Caco-2 (cell line): ENCODE data around the gene EHMT1. TPM values are rescaled to one million over a fixed set of nuclear protein-coding genes. Genes with fewer than 3 reads are reported as not detected.
"Not testable (repeated sequence)": the region's sequence is repeated elsewhere in the genome, so short reads cannot be mapped to it uniquely, and the experiment has no call there.

Source experiments
- BruUV-seq: library from RNA; stranded (reverse); fragments of 400-500 nt; replicated peaks from 2 replicates; lab custom pipeline; 2021; lab: Mats Ljungman, UMichigan
- CTCF ChIA-PET: fragments of 300-600 bp; sonication (Branson Sonifier 250); formaldehyde crosslinking; loops from one replicate; lab custom pipeline; 2022; ENCODE audit warnings: antibody characterized with exemption; lab: Charles Lee
- POLR2A ChIA-PET: fragments of 300-600 bp; sonication (Branson Sonifier 250); formaldehyde crosslinking; loops from one replicate; lab custom pipeline; 2022; ENCODE audit warnings: antibody characterized with exemption; lab: Charles Lee
- DNase-seq, 2 experiments: peaks; one replicate each; pipeline versions ENCODE4 v3.0.0 to v3.0.0-alpha.2; 2020 to 2022
- H3K27me3 ChIP-seq: replicated peaks from 2 replicates; pipeline ENCODE4 v1.6.0; 2011; ENCODE audit warnings: low read length; ENCODE audit not compliant: control insufficient read depth, insufficient read depth
- H3K36me3 ChIP-seq: 2 replicates; pipeline ENCODE4 v1.5.1; 2011; ENCODE audit warnings: low read length; ENCODE audit not compliant: control insufficient read depth, insufficient read depth
- H3K4me1 ChIP-seq: fragments of 250-450 bp; sonication (Bioruptor Pico); 2 replicates; pipeline ENCODE4 v1.5.1; 2020; ENCODE audit warnings: mild to moderate bottlenecking
- H3K4me3 ChIP-seq: 2 replicates; pipeline ENCODE4 v1.5.1; 2011; ENCODE audit warnings: low read depth, mild to moderate bottlenecking, control low read depth, low read length
- H3K9me3 ChIP-seq: fragments of 250-450 bp; sonication (Bioruptor Pico); 2 replicates; pipeline ENCODE4 v1.5.1; 2020; ENCODE audit warnings: mild to moderate bottlenecking, moderate library complexity
- H3K27ac Mint-ChIP-seq: one replicate; pipeline ENCODE4 v1.8.0; 2022; ENCODE audit warnings: mixed read lengths; ENCODE audit not compliant: unreplicated experiment
- H3K27me3 Mint-ChIP-seq: one replicate; pipeline ENCODE4 v1.8.0; 2022; ENCODE audit warnings: mixed read lengths; ENCODE audit not compliant: insufficient read depth, unreplicated experiment
- H3K36me3 Mint-ChIP-seq: one replicate; pipeline ENCODE4 v1.8.0; 2022; ENCODE audit warnings: mild to moderate bottlenecking, mixed read lengths; ENCODE audit not compliant: insufficient read depth, unreplicated experiment
- H3K4me1 Mint-ChIP-seq: one replicate; pipeline ENCODE4 v1.8.0; 2022; ENCODE audit warnings: low read depth, mixed read lengths; ENCODE audit not compliant: unreplicated experiment
- H3K4me3 Mint-ChIP-seq: one replicate; pipeline ENCODE4 v1.8.0; 2022; ENCODE audit warnings: mild to moderate bottlenecking, moderate library complexity, mixed read lengths; ENCODE audit not compliant: unreplicated experiment
- H3K9me3 Mint-ChIP-seq: one replicate; pipeline ENCODE4 v1.8.0; 2022; ENCODE audit warnings: mixed read lengths; ENCODE audit not compliant: unreplicated experiment
- intact Hi-C: fragments of 100-400 bp; cut with micrococcal nuclease; formaldehyde crosslinking; loops from one replicate; pipeline ENCODE4 v1.10.0; 2022; ENCODE audit not compliant: unreplicated experiment
- total RNA-seq: library from RNA; stranded (reverse); gene quantifications from 2 replicates; pipeline ENCODE4 v1.2.3, GENCODE V29; 2022
- TF ChIP-seq, protein P1 (sequence below), 2 experiments: fragments of 200-600 bp in 1 of 2; IDR thresholded peaks; 1 replicate in 1 of 2; 2 replicates in 1 of 2; pipeline versions ENCODE4 v1.5.1 to v1.8.0; 2011 to 2022; ENCODE audit warnings: antibody characterized with exemption in 1 of 2, control low read depth in 1 of 2, inconsistent platforms in 1 of 2, low read depth in 1 of 2, low read length in 1 of 2, mild to moderate bottlenecking in 1 of 2, moderate library complexity in 1 of 2; ENCODE audit not compliant: insufficient read depth in 1 of 2, severe bottlenecking in 1 of 2, unreplicated experiment in 1 of 2

EHMT1 gene
- total RNA-seq, 1 experiment from 2014 or later: 92.9 TPM

DNA sequence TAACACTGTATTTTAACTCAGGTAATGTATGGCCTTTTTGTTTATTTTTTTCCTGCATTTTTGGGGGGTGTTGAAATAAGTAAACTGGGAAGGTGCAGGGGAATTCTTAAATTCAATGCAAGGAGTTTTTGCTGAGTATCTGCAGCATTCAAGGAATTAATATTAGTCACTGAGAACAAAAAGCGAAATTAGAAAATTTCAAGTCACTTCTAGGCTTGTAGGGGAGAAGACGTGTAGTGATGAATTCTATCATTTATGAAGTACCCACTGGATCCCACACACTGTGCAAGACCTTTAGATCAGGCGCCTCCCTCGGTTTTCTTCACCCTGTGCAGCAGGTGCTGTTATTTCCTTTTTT, 1.2 kb downstream of the EHMT1 start:
- ChIA-PET CTCF (no interaction called here), POLR2A (no interaction called here)
- DNase-seq: no peak
- Mint-ChIP-seq H3K27ac (peak overlapping the region; percentile 92), H3K36me3 (peaks cover 65% of the 10 kb centered on the region), H3K4me3 (peak overlapping the region; percentile 88), H3K9me3 (no peaks in the 10 kb centered on the region), H3K4me1 (peaks cover 18% of the 10 kb centered on the region), H3K27me3 (no peaks in the 10 kb centered on the region)
- intact Hi-C loops: no loop called here
- no peaks in the 10 kb centered on the region for H3K27me3 ChIP-seq
- peak overlapping the region; percentile 68 for H3K4me3 ChIP-seq
- TSS peak; percentile 72 for BruUV-seq
- H3K36me3 ChIP-seq: peaks cover 3% of the 10 kb centered on the region
- TF ChIP-seq, protein P1, sequence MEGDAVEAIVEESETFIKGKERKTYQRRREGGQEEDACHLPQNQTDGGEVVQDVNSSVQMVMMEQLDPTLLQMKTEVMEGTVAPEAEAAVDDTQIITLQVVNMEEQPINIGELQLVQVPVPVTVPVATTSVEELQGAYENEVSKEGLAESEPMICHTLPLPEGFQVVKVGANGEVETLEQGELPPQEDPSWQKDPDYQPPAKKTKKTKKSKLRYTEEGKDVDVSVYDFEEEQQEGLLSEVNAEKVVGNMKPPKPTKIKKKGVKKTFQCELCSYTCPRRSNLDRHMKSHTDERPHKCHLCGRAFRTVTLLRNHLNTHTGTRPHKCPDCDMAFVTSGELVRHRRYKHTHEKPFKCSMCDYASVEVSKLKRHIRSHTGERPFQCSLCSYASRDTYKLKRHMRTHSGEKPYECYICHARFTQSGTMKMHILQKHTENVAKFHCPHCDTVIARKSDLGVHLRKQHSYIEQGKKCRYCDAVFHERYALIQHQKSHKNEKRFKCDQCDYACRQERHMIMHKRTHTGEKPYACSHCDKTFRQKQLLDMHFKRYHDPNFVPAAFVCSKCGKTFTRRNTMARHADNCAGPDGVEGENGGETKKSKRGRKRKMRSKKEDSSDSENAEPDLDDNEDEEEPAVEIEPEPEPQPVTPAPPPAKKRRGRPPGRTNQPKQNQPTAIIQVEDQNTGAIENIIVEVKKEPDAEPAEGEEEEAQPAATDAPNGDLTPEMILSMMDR (IDR thresholded peaks at IDR 0.05; ENCODE audit: insufficient read depth in 1 of 2, low read depth in 1 of 2, low read length in 1 of 2, severe bottlenecking in 1 of 2, unreplicated experiment in 1 of 2): no peak
- H3K4me1 ChIP-seq: 0 out of 2 replicates have a peak, but pooled peaks cover 4% of the 10 kb centered on the region
- H3K9me3 ChIP-seq: no peaks in the 10 kb centered on the region

DNA sequence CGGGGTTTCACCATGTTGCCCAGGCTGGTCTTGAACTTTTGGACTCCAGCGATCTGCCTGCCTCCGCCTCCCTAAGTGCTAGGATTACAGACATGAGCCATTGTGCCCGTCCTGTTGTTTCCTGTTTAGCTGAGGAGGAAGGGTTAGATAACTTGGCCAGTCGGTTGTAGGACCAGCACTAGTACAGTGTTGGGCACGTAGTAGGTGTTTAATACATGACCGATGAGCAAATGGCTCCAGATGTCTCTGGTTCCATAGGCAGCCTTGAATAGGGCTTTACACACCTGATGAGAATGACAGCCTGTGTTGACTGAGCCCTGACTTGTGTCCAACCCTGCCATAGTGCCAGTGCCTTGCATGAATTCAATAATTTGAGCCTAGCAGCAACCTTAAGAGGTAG, 1.8 kb downstream of the EHMT1 start:
- no peak overlapping the region for H3K4me3 Mint-ChIP-seq
- Histone ChIP-seq H3K36me3 (peaks cover 3% of the 10 kb centered on the region), H3K4me3 (no peak overlapping the region), H3K27me3 (no peaks in the 10 kb centered on the region), H3K4me1 (0 out of 2 replicates have a peak, but pooled peaks cover 4% of the 10 kb centered on the region), H3K9me3 (no peaks in the 10 kb centered on the region)
- H3K36me3 Mint-ChIP-seq: peaks cover 69% of the 10 kb centered on the region
- no peaks in the 10 kb centered on the region for H3K27me3 Mint-ChIP-seq
- no peak for DNase-seq
- BruUV-seq: no TSS peak
- intact Hi-C loops: no loop called here
- POLR2A ChIA-PET: no interaction called here
- no peaks in the 10 kb centered on the region for H3K9me3 Mint-ChIP-seq
- CTCF ChIA-PET: no interaction called here
- H3K4me1 Mint-ChIP-seq: peaks cover 18% of the 10 kb centered on the region
- TF ChIP-seq, protein P1 (IDR thresholded peaks at IDR 0.05; ENCODE audit: insufficient read depth in 1 of 2, low read depth in 1 of 2, low read length in 1 of 2, severe bottlenecking in 1 of 2, unreplicated experiment in 1 of 2): no peak
- no peak overlapping the region for H3K27ac Mint-ChIP-seq

- no peak overlapping the region for H3K27ac Mint-ChIP-seq
- POLR2A ChIA-PET: no interaction called here
- no peaks in the 10 kb centered on the region for H3K9me3 ChIP-seq
- peaks cover 71% of the 10 kb centered on the region for H3K36me3 Mint-ChIP-seq
- H3K9me3 Mint-ChIP-seq: no peaks in the 10 kb centered on the region
- CTCF ChIA-PET: no interaction called here
- H3K4me3 ChIP-seq: no peak overlapping the region
- H3K27me3 ChIP-seq: no peaks in the 10 kb centered on the region
- DNase-seq: no peak
- BruUV-seq: no TSS peak
- intact Hi-C loops: no loop called here
- peaks cover 18% of the 10 kb centered on the region for H3K4me1 Mint-ChIP-seq
- H3K36me3 ChIP-seq: peaks cover 3% of the 10 kb centered on the region
- H3K27me3 Mint-ChIP-seq: no peaks in the 10 kb centered on the region
- H3K4me3 Mint-ChIP-seq: no peak overlapping the region
- TF ChIP-seq, protein P1 (IDR thresholded peaks at IDR 0.05; ENCODE audit: insufficient read depth in 1 of 2, low read depth in 1 of 2, low read length in 1 of 2, severe bottlenecking in 1 of 2, unreplicated experiment in 1 of 2): peak in 1 of 2 experiments; percentile 11
- 0 out of 2 replicates have a peak, but pooled peaks cover 4% of the 10 kb centered on the region for H3K4me1 ChIP-seq
Measured at GRCh38 chr9:137621131-137621757, 2.4 kb downstream of the EHMT1 start.

GRCh38 chr9:137622211-137622610, 3.4 kb downstream of the EHMT1 start:
- CTCF ChIA-PET, POLR2A ChIA-PET, H3K27me3 Mint-ChIP-seq, BruUV-seq, H3K4me3 Mint-ChIP-seq, H3K9me3 Mint-ChIP-seq, H3K27me3 ChIP-seq, H3K36me3 ChIP-seq, DNase-seq, intact Hi-C loops, H3K9me3 ChIP-seq, H3K4me1 ChIP-seq, H3K27ac Mint-ChIP-seq, H3K4me3 ChIP-seq: not testable (repeated sequence)
- peaks cover 16% of the 10 kb centered on the region for H3K4me1 Mint-ChIP-seq
- H3K36me3 Mint-ChIP-seq: peaks cover 66% of the 10 kb centered on the region
